GM21717 (cell line): Measurements from ENCODE around the gene ACCSL.

Experiments used
- ATAC-seq: cut with Tn5 transposase; IDR thresholded peaks from one replicate; pipeline ENCODE4 v1.9.1; 2021; ENCODE audit warnings: mild to moderate bottlenecking, moderate library complexity; ENCODE audit not compliant: unreplicated experiment

The ACCSL gene

GRCh38 chr11:44047931-44048431 lies at the start of gene ACCSL:
TSS of gene ACCSL (plus strand) at chr11:44047981. CDS start at chr11:44048037, 56 bp downstream.
- no peak for ATAC-seq

- ATAC-seq = no peak
Measured at GRCh38 chr11:43998308-43998707, 49.5 kb upstream of the ACCSL start.

- ATAC-seq = no peak
Measured at GRCh38 chr11:44000731-44001130, 47.0 kb upstream of the ACCSL start.

DNA sequence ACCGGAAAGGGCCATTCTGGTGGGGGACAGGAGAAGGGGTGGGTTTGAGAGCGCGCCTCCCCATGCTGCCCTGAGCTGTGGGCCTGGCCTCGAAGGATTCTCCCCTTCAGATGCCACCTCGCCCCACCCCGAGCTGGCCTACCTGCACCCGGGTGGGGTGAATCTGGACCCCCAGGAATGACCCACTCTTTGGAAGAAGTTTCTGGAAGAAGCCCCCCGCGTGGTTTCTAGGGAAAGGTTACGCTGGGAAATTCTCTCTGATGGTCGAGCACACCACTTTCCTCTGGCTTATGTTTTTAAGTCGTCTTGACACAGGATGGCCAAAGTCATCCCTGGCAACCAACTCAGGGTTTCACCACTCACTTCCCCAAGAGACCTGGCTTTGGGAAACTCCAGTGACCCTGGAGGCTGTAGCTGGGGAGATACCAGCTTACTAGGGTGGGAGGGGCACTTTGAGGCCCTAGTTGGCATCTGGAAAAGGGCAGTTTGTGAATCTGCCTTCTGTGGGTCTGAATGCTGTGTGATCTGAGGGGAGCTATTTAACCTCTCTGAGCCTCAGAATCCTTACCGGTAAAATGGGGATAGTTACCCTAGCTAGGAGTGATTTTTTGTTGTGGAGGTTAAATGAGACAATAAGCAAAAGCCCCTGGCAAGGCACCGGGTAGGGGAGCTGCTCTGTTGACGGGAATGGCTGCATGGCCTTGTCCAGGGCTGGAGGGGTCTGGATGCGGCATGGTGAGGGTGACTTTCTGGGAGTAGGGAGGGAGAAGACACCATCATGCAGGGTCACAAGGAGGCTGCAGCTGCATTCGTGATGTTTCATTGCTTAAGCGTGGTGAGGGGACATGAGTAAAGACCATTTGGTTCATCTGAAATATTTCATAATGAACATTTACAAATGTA lies 45.3 kb upstream of the ACCSL start:
- no peak for ATAC-seq

- no peak for ATAC-seq
Measured at GRCh38 chr11:44003736-44004451, 43.9 kb upstream of the ACCSL start.

- no peak for ATAC-seq
Measured at GRCh38 chr11:44004452-44005062, 43.2 kb upstream of the ACCSL start.

DNA sequence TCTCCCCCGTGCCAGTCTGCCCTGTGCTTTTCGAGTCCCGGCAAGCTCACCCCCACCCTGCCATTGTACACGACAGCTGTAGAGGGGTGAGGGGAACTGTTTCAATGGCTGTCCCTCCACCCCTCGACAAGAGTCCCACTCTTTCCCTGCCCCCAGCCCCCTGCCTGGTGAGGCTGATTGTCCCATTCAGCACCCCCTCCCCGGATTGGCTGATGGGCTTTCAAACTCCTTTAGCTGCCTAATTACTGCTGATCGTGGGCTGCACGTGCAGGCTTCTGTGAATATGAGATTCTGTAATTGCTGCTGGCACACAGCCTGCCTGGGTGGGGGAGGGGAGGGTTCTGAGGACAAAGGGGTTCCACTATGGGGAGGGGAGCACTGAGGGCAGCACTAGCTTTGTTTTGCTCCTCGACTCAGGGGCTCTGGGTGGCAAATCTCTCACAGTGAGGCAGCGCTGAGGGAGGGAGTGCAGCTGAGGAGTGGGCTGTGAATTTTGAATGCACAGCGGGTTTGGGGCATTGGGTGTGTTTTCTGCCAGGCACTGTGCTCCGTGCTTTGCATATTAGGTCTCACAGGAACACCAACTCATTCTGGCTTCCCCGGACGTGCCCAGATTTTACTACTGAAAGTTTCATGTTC lies 42.6 kb upstream of the ACCSL start:
- ATAC-seq = peak; percentile 68

DNA sequence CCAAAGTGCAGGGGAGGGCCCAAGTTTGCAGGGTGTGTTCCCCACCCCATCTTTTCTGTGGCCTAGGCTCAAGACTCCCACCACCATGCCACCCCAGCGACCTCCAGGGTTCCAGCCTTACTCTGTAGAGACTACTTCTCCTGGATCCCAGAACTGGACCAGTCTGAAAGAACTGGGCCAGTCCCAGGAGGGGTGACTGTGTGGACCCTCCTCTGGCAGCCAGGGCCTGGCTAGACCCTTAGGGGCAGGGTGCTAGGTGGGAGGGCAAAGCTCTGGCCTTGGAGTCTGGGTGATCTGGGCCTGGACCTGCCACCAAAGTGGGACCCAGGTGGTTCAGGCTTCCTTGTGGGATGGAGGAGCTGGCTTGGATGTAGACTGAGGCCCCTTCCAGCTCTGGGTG lies 41.8 kb upstream of the ACCSL start:
- ATAC-seq = no peak

GRCh38 chr11:44006917-44007361 lies 40.8 kb upstream of the ACCSL start:
- ATAC-seq = no peak

GRCh38 chr11:44007481-44008087 lies 40.2 kb upstream of the ACCSL start:
- no peak for ATAC-seq

DNA sequence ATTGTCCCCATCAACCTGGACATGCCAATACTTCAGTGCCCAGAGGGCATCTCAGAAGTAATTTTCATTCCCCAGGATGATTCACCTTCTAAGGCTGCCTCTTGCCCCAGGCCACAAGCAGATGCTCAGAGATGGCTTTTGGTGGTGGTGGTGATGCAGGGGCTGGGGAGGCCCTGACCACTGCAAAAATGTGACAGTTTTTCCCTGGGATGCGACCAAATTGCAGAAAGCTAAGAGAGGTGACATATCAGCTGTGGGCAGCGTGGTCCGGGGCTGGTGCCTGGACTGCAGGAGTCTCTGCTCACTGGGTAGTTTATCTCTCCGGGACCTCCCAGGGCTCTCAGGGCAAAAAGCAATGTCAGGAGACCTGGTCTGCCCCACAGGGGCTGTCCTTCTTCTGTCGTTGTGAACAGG lies 39.7 kb upstream of the ACCSL start:
- ATAC-seq = no peak

- ATAC-seq = no peak
Measured at GRCh38 chr11:44008698-44009097, 39.1 kb upstream of the ACCSL start.

DNA sequence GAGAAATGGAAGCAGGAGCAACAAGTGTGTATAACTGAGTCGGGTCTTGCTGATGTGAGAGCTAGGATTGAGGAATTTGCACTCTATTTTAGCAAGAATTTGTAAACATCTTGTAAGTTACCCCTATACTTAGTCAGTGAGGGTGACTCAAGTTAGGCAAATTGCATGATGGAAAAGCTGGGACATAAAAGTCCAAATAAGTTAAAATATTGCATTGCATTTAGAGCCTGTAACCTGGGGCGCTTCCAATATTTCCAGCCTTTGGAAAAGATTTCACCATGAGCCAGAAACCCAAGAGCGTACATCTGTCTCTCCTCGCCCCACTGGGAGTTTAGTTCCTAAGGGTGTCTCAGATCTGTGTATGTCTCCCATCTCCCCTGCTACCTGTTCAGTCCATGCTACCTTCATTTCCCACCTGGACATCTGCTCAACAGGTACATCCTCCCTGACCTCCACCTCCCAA lies 37.0 kb upstream of the ACCSL start:
- ATAC-seq = no peak

DNA sequence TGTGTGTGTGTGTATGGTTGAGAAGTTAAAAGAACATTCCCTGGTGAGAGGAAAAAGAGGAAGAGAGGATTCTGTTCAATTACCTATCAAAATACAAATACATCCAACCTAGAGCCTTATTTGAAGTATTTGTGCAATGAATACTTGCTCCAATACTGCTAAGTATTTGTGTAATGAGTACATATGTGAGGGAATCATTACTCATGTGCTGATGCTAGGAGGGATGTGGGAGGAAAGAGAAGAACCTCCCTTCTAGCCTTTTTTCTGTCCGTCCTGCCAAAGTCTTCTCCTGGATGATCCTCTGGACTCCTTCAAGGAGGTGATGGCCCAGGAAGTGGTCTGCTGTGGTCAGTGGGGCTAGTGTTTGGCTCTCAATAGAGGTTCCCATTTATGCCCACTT lies 36.0 kb upstream of the ACCSL start:
- ATAC-seq = no peak

DNA sequence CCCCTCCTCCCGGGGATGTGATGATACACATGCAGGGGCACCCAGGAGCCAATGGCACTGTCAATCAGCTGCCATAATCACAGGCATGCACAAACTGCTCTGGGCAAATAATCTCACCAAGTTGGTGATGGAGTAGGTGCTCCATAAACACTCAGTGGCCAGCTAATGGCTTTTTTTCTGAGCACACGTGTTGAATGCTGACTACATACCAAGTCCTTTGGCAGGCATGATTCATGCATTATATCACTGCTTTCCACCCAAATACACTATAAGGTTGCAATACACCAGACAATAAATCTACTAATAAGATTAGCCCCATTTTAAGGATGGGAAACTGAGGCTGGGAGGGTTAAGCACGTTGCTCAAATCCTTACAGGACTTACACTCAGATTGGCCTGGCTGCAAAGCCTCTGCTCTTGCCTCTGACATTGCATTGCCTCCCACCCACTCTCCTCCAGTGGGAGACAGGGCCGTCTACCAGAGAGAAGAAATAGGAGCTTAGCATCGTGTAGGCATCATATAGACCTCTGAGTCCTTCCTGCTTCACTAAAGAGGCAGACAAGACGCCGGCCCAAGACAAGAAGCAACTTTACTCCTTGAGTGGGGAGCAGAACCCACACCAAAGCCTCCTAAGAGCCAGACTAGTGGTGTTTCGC lies 32.7 kb upstream of the ACCSL start:
- ATAC-seq = no peak

DNA sequence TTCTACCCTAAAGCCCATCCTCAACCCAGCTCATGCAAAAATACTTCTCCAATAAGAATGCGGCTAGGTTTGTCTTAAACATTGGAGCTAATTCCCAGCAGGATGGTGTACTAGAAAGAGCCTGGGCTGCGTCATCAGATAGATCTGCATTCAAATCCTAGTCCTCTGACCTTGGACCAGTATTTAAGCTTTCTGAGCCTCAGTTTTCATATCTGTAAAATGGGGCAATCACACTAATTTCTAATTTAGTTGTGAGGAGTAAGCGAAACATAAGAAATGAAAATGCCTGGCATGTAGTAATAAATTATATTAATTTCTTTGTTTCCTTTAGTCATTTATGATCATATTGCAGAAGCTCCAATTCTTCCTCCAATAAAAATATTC lies 32.2 kb upstream of the ACCSL start:
- ATAC-seq = no peak

DNA sequence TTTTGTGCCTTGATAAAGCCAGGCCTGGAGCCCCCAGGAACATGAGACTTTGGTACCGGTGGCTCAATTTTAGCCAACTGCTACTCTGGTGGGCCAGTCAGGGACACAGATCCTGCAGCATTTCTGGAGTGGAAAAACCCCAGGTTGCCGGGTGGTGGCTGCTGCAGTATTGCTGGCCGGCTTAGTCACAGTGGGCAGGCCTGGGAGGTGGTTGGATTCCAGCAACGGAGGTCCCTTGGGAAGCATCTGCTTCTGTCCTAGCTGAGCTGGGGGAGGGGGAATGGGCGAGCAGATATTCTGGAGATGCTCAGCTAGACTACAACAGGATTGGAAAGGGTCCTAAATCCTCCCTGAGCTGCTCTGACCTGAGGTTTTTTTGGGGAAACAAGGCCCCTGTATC lies 31.6 kb upstream of the ACCSL start:
- no peak for ATAC-seq

GRCh38 chr11:44016546-44017442 lies 31.0 kb upstream of the ACCSL start:
- ATAC-seq = no peak
